ENCODE measurements around the gene JMJD4. TPM values are rescaled to one million over a fixed set of nuclear protein-coding genes. Genes with fewer than 3 reads are reported as not detected.
"Not testable (repeated sequence)": the region's sequence is repeated elsewhere in the genome, so short reads cannot be mapped to it uniquely, and the experiment has no call there.

Gene JMJD4
- polyA plus RNA-seq, 3 donors, result 8.7 to 17.0 (median 11.0) TPM

DNA sequence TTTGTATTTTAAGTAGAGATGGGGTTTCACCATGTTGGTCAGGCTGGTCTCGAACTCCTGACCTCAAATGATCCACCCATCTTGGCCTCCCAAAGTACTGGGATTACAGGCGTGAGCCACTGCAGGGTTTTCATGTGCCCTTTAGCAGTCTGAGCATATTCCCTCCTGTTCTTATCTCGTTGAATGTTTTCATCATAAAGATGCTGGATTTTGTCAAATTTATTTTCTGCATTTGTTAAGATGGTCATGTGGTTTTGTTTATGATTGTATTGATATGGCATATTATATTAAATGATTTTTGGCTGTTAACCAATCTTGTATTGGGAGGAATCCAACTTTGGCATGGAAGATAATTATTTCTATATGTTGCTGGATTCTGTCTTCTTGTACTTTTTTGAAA lies 8.8 kb downstream of the JMJD4 start:
- WGBS, 3 donors, result 75 to 92% (median 75%) methylated on average over 3 of the region's 3 CpGs
- H3K27ac ChIP-seq (ENCODE audit: low read depth, low read length), result no peak overlapping the region

DNA sequence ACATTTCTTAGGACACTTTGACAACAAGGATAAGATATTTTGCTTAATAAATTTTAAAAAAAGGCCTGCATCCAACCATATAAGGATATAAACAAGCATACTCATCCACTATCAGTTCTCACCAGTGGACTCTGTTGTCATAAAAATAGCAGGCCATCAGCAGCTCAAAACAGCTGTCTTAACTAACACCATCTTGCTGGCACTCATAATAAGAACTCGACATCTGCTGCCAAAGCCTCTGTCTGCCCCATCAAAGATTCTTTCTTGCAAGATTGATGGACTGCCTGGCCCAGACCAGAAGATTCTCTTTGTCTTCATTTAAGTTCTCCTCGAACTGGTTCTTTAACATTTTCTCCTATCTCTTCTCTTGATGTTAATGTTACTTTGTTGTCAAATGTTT lies 10.1 kb downstream of the JMJD4 start:
- 56 to 70% (median 63%) methylated on average over 2 of the region's 2 CpGs for WGBS, 3 donors
- H3K27ac ChIP-seq (ENCODE audit: low read depth, low read length), result no peak overlapping the region

DNA sequence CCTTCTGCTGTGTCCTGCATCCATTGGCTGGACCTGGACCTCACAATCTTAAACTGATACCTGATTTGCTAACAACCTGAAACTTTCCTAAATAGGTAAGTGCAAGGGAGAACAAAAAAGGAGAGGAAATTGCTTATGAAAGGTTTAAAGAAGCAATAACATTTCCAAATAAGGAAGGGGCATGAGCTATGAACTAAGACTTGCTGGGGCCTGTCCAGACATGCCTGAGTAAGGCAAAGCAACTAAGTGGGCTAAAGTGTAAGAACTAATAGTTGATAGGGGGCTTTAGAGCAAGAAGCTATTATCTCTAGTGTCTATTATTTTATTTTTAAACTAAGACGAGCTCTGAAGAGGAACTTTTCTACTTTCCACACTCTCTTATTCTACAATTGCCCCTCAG lies 11.6 kb downstream of the JMJD4 start:
- H3K27ac ChIP-seq (ENCODE audit: low read depth, low read length), result no peak overlapping the region
- 86 to 91% (median 90%) methylated on average over 1 of the region's 1 CpG for WGBS, 3 donors

DNA sequence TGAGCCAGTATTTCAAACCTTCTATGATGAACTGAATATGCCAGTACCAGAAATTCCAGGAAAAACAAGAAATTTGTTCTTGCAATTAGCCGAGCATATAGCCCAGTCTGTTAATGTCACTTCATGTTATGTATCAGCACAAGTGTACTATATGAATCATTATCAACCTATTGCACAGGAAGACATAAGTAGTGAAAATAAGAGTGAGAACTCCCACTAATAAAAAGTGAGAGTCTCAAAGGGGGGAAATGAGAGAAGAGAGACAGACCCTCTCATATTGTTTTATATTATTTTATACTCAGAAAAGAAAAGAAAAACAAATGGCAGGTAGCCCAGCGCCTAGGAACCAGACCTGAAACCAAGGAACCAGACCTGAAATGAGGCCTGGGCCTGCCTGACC lies 16.2 kb downstream of the JMJD4 start:
- WGBS, 3 donors, result 62 to 79% (median 75%) methylated on average over 2 of the region's 2 CpGs

DNA sequence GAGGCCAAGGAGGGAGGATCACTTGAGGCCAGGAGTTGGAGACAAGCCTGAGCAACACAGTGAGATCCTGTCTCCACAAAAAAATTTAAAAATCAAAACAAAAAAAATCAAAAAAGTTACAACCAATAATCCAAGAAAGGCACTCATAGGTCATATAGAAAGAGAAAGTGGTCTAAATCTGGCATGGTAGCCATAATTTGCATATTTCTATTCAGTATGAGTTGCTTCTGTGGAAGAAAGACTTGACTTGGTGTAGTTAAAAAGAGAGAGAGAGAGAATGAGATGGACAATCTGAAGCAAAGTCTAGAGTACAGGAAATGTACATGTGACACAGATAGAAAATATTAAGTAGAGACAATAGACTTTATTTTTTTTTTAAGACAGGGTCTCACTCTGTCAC lies 22.5 kb downstream of the JMJD4 start:
- H3K27ac ChIP-seq (ENCODE audit: low read depth, low read length), result no peak overlapping the region

More for the DNA sequence above, 16.2 kb downstream of the JMJD4 start:
- H3K27ac ChIP-seq (ENCODE audit: low read depth, low read length), result no peak overlapping the region

DNA sequence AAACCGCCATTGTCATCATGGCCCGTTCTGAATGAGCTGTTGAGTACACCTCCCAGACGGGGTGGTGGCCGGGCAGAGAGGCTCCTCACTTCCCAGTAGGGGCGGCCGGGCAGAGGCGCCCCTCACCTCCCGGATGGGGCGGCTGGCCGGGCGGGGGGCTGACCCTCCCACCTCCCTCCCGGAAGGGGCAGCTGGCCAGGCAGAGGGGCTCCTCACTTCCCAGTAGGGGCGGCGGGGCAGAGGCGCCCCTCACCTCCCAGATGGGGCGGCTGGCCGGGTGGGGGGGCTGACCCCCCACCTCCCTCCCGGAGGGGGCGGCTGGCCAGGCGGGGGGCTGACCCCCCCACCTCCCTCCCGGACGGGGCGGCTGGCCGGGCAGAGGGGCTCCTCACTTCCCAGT lies 24.6 kb downstream of the JMJD4 start:
- not testable (repeated sequence) for H3K27ac ChIP-seq (ENCODE audit: low read depth, low read length)
- WGBS, 3 donors, result 93 to 96% (median 93%) methylated on average over 16 to 20 of the region's 24 CpGs

DNA sequence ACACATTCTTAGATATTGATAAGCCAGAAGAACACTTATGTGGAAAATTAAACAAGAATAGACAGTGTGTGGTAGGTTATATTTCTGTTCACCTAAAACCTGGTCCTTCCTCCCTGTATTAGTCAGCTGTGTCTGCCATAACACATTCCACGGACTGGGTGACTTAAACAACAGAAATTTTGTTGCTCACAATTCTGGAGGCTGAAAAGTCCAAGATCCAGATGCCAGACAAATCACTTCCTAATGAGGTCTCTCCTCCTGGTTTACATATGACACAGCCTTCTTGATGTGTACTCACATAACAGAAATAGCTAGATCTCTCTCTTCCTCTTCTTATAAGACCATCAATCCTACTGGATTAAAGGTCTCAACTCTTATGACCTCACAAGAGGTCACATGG lies 25.7 kb downstream of the JMJD4 start:
- H3K27ac ChIP-seq (ENCODE audit: low read depth, low read length), result no peak overlapping the region
- 77 to 83% (median 83%) methylated on average over 1 of the region's 1 CpG for WGBS, 3 donors

DNA sequence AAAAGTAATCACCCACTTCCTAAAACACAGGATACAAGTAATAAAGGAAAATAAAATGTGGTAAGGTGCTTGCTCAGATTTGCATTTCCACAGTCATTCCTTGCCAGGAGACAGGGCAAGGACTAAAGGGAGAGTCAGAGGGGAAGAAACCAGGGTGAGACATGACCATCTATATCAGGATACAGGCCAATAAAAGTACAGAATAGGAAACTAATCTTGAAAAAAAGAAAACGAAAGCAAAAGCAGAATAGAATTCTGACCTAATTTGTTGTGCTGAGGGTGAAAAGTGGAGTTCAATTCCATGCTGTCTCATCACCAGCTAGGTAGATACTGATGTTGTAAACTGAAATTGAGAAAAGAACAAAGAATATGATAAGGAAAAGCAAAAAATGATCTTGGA lies 27.3 kb downstream of the JMJD4 start:
- 46 to 52% (median 47%) methylated on average over 1 of the region's 1 CpG for WGBS, 3 donors

DNA sequence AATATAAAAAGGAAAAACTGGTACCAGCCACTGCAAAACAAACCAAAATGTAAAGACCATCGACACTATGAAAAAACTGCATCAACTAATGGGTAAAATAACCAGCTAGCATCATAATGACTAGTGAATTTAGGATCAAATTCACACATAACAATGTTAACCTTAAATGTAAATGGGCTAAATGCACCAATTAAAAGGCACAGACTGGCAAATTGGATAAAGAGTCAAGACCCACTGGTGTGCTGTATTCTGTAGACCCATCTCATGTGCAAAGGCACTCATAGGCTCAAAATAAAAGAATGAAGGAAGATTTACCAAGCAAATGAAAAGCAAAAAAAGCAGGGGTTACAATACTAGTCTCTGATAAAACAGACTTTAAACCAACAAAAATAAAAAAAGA lies 33.5 kb downstream of the JMJD4 start:
- 79 to 85% (median 82%) methylated on average over 1 of the region's 1 CpG for WGBS, 3 donors
- not testable (repeated sequence) for H3K27ac ChIP-seq (ENCODE audit: low read depth, low read length)

More for the DNA sequence above, 27.3 kb downstream of the JMJD4 start:
- no peak overlapping the region for H3K27ac ChIP-seq (ENCODE audit: low read depth, low read length)

DNA sequence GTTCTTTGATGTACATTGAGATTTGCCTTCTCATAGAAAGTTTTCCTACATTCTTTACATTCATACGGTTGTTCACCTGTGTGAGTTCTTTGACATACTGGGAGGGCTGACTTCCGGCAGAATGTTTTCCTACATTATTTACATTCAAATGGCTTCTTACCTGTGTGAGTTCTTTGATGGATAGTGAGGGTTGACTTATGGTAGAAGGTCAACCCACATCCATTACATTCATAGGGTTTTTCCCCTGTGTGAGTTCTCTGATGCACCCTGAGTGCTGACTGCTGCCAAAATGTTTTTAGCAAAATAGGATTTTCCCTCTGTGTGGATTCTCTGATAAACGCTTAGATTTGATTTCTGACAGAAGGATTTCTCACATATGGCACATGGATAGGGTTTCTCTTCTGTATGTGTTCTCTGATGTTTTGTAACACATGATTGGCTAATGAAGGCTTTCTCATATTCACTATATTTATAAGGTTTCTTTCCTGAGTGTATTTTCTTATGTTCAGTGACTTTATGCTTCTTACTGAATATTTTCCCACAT lies 37.7 kb downstream of the JMJD4 start:
- H3K27ac ChIP-seq (ENCODE audit: low read depth, low read length), result no peak overlapping the region
- 87 to 93% (median 89%) methylated on average over 3 of the region's 3 CpGs for WGBS, 3 donors

DNA sequence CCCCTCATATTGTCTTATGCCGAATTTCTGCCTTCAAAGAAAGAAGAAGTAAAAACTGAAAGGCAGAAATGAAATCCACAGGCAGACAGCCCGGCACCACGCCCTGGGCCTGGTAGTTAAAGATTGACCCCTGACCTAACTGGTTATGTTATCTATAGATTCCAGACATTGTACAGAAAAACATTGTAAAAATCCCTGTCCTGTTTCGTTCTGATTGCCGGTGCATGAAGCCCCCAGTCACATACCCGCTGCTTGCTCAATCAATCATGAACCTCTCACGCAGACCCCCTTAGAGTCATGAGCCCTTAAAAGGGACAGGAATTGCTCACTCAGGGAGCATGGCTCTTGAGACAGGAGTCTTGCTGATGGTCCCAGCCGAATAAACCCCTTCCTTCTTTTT lies 49.3 kb downstream of the JMJD4 start:
- no peak overlapping the region for H3K27ac ChIP-seq (ENCODE audit: low read depth, low read length)
- 66 to 84% (median 70%) methylated on average over 8 of the region's 8 CpGs for WGBS, 3 donors

Other genes starting within 250 kb of the JMJD4 start
- gene ZNF678, start 171.7 kb downstream of the JMJD4 start, polyA plus RNA-seq, result 1 to 10 TPM in 2 of 3 donors, under 1 TPM in 1; 0.79 to 2.5 (median 1.9) TPM
- 10 to 100 TPM; 12.9 to 16.0 (median 15.0) TPM for gene SNAP47, start 133 bp upstream of the JMJD4 start, polyA plus RNA-seq
- not detected for gene PRSS38, start 80.4 kb upstream of the JMJD4 start, polyA plus RNA-seq
- 1 to 10 TPM; 1.2 to 3.4 (median 2.5) TPM for gene WNT9A, start 212.6 kb upstream of the JMJD4 start, polyA plus RNA-seq

Measured in adipose tissue (tissue), 3 donors.